NCI-H748 treated with DMSO at 0.1 percent for 48 hours (cell line): ENCODE results near the gene DOCK8.
A peak's percentile ranks its signal among the peaks of the same experiment; 100 is the strongest.
"Not testable (repeated sequence)": the region's sequence is repeated elsewhere in the genome, so short reads cannot be mapped to it uniquely, and the experiment has no call there.

Source experiments
- DNase-seq: peaks from one replicate; lab custom pipeline; 2025; lab: John Stamatoyannopoulos, UW

The DOCK8 gene

DNA sequence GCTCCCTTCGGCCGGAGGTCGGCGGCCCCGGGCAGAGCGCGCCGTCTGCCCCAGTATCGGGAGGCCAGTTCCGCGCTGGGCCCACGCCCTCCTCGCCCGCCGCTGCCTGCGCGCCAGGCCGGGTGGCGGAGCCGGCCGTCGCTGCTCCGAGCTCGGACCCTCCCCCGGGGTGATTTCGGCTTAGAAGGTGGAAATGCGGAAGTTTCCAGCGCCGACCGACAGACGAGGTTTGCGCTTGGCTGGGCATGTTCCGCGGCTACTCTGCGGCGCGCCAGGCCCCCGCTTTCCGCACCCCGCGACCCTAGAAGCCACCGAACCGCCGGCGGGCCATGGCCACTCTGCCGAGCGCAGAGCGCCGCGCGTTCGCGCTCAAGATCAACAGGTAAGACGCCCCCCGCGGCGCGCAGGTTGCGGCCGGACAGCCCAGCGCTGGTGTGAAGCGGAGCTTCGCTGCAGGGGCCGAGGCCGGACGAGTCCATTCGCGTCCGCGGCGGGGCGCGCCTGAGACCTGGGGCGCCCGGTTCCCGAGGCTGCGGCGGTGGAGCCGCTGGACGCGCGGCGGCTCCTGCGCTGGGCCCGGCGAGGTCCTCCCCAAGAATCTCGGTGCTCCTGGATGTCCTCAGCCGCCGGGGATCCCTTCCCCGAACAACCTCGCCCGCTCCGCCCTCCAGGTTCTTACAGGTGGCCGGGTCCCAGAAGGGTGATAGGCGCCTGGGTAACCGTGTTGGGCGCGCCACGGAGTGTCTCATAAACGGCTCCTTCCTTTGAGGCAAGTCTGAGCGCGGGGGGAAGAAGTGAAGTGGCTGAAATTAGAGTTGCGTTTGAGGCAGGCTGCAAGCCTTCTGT is at the start of gene DOCK8:
Gene DOCK8 (plus strand): TSS at position 218 of the 846 bp plus-strand sequence. CDS start 112 bp downstream, at position 330.
- DNase-seq = no peak

DNA sequence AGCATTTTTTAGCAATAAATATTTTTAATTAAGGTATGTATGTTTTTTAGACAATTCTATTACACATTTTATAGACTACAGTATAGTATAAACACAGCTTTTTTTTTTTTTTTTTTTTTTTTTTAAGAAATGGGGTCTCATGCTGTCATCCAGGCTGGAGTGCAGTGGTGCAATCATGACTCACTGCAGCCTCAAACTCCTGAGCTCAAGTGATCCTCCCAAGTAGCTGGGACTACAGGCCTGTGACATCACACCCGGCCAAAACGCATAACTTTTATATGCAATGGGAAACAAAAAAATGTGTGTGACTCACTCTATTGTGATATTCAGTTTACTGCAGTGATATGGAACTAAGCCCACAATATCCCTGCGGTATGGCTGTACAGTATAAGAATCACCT is 44.9 kb upstream of the DOCK8 start:
- DNase-seq = not testable (repeated sequence)

DNA sequence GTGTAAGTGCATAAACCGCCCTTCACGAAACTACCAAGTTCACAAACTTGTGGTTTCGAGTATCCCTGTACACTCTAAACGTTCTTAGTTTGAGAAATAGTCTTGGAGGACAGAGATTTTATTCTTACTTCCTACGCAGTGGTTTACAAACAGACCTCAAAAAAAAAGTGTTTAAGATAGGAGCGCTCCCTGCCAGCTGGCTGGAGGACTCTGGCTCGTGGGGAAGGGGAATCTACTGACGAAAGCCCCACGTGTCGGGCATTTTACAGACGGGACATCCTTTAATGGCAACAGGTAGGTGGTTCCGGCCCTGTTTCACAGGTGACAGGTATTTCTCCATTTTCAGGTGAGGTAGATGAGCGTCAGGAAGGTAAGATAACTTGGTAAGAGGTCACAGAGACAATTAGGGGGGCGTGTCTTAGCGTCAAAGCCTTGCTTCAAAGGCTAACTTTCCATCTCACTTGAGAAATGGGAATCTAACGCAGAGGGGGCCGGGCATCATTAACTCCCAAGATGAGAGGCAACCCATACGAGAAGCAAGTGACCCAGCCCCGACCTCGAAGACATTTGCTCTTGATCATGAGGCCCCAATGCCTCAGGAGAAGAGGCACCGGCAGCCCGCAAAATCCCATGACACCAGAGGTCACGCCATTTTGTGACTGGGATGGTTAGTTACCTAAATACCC is 36.4 kb upstream of the DOCK8 start:
- not testable (repeated sequence) for DNase-seq

DNA sequence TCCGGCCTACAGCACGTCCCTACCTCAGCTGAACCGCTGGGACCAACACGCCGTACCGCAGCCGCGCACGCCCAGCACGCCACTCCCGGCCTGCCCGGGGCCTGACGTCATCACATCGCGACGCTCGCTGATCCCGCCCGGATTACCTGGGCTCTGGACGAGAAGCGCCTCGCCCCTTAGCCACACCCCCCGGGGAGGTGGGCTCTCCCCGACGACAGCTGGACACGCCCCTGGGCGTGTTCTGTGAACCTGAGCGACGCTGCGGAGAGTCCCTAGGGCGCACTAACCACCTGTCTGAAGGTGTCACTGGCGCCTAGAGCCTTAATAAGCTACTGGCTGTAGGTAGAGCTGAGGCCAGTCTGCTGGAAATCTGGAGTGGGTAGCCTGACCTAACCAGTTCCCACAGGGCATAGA is 35.7 kb upstream of the DOCK8 start, which contains the start of gene ZNG1A:
Gene ZNG1A (minus strand): TSS at position 87 of the 414 bp plus-strand sequence. CDS start 87 bp downstream, outside the sequence.
- DNase-seq = peak; percentile 64

DNA sequence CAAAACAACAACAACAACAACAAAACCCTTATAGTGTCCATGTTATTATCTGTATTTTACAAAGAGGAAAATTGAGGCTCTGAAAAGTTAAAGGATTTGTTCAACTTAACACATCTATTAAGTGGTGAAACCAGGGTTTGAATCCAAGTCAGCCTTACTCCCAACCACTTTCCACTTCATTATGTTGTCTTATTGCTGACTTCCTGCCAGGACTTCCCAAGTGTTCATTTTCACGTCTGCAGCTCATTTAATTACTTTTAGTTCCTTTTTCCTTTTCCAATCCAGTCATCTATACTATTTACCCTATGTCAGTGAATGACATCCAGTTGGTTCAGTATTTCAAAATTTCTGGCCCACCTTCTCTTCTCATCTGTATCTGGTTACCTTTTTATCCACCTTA is 15.1 kb upstream of the DOCK8 start:
- not testable (repeated sequence) for DNase-seq

DNA sequence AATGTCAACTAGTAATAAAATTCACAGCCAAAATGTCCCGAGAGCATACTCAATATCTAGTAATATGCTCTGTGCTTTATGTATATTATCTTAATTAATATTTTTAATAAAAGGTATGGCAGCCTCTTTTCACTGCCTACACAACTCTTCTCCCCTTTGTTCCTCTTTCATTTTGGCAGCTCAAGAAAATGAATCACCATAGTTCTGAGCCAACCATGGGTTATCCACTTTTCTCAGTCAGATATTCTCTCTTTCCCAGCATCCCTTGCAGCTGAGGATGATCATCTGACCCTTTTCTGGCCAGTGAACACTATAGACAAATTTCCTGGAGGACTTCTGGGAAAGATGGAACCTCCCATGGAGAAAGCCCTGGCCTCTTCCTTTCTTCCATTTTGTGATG is 8.2 kb upstream of the DOCK8 start:
- no peak for DNase-seq

DNA sequence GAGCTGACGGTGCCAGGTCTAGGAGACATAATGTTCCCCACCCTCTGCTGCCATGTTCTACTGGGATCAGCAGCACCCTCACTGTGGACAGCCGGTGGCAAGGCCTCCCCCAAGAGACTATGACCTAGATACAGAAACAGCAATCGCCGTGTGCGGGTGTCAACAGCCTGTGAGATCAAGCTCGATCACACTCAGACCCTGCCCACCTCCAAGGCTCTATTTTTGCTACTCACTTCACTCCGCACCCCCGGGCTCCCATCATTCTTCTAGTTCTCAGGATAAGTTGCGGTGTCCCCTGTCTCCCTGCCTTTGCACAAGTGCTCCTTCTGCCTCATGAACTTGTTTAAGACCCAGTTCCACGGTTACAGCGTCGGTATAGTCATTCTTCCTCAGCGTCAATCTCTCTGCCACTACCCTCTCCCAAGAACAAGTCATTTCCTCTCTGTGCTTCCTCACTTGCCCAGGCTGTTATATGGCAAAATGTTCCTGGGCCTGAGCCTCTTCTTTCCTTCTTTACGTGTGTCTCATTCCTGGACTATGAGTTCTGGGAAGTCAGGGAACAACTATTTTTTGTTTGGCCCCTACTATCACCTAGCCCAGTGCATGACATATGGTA is 5.4 kb upstream of the DOCK8 start:
- DNase-seq = no peak

DNA sequence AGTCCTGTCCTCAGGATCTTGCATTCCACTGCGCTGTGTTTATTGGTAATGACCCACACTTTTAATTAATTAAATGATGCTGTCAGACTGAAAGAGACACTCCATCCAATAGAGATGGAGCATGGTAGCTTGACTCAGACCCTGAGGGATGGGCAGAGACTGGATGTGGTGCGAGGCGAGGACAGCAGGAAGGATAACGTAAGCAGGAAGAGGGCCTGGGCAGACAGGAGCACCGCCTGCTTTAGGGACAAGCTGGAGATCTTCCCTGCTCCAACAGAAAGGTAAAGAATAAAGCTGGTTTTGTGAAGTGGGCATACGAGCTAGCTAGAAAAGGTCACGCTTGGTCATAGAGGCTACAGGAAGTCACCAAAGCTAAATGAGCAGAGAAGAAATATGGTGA is 3.6 kb upstream of the DOCK8 start:
- no peak for DNase-seq

DNA sequence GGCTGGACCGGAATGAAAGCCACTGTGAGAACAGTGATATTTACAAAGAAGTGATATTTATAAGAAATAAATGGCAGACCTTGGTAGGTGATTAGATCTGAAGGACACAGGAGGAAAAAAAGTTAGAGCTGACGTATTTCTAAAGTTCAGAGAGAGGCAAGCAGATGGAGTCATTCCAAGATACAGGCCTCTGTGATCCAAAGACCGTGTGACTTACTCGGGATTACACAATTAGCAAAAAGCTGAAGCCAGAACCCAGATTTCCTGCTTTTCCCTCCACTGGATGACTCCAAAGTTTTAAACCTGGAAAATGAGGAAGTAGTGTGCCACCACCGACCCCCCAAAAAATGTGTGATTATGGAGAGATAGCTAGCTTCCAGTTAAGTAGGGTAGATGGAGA is 3.1 kb upstream of the DOCK8 start:
- DNase-seq = no peak

DNA sequence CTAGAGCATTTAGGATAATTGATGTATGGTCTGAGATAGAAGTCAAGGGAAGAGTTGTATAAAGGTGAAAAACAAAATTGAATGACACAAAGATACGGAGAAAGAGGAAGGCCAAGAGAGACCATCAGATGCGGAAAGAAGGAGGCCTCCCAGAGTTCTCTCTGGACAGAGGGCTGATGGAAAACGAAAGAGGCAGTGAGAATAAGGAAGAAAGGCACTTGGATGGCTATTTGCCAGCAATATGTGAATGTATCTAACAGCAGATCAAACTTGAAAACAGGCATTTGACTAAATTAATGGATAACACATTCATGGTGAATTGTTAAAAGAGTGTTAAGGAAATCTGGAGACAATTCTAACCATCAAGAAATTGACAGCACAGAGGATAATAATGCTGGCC is 2.4 kb upstream of the DOCK8 start:
- DNase-seq = no peak

DNA sequence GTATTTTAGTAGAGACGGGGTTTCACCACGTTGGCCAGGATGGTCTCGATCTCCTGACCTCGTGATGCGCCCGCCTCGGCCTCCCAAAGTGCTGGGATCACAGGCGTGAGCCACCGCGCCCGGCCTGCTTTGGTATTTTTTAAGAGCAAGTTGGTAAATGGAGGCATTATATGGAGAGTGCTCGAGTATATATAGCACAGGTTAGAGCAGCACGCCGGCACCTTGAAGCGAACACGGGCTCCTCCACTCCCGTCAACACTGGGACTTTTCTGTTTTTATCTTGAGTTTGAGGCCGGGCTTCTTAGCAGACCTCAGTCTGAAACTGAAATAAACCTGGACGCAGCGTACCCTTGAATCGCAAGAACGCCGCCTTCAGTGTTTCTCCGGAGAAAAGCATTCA is 764 bp upstream of the DOCK8 start:
- not testable (repeated sequence) for DNase-seq

DNA sequence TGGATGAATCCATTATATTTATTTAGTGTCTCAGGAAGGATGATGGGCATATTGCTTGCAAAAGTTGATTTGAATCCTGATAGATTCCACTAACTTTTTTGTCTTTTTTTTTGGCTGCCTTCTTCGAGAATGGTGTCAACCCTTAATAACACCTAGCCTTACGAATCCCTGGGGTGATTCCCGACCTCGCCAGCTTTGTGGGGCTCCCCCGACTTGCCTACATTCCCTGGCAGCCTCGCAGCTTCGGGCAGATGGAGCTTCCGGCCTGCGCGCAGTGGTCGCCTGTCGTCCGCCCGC is 366 bp upstream of the DOCK8 start:
- DNase-seq = no peak

DNA sequence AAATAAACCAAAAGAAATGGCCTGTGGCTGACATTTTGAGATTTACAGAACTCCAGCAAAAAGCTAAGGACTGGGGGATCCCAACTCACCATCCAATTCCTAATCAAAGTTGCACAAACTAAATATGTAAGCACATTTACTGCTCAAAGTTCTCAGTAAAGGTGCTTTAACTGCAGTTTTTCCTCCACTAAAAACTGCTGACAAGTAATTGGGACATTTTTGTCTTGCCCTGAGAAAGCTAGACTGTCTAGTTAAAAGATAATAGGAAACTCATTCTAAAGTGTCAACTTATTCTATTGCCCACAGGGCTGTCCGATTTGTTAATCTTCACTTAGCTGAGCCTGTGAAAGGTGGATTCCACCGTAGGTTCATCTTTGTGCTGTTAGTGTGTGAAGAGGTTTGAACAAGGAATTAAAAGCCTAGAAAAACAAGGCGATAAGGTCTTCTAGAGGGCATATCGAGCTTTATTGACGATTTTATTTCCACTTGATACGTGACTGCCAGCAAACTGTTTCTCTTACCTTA is 1.0 kb downstream of the DOCK8 start:
- DNase-seq = no peak

DNA sequence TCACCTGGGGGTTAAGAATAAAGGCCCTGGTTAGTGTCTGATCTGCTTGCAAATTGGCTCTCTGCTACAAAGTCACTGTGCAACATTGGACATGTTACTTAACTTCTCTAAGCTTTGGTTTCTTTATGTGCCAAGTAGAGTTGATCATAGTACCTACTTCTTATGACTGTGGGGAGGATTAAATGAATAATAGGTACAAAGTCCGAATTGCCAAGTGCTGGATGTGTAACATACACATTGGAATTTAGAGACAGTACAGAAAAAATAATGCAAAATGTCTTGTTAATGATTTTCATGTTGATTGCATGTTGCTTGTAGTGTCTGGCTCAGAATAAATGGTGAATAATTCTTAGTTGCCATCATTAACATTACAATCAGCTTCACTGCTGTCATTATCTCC is 2.2 kb downstream of the DOCK8 start:
- DNase-seq = no peak

DNA sequence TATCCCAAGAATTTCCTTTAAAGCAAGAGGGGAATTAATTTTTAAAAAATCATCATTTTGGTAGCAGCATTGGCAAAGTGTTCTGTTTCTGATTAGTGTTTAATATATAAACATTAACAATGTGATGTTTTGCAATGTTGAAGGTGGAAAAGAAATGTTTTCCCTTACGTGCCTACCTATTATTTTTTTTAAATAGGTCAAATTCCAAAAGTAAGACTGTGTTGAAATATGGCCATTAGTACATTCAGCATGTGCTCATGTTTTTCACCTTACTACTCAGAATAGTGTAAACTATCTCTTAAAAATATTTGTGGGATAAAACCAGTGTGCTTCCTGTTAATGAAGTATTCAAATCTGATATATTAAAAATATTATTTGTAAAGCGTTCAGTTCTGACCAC is 3.3 kb downstream of the DOCK8 start:
- no peak for DNase-seq

DNA sequence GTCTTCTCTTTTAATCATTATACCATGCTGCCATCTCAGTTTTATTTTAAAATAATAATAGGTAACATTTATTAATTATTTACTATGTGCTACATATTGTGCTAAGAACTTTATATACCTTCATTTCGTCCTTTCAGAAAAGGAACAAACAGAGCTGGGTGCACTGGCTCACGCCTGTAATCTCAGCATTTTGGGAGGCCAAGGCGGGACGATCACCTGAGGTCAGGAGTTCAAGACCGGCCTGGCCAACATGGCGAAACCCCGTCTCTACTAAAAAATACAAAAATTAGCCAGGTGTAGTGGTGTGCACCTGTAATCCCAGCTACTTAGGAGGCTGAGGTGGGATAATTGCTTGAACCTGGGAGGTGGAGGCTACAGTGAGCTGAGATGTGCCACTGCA is 4.4 kb downstream of the DOCK8 start:
- not testable (repeated sequence) for DNase-seq

DNA sequence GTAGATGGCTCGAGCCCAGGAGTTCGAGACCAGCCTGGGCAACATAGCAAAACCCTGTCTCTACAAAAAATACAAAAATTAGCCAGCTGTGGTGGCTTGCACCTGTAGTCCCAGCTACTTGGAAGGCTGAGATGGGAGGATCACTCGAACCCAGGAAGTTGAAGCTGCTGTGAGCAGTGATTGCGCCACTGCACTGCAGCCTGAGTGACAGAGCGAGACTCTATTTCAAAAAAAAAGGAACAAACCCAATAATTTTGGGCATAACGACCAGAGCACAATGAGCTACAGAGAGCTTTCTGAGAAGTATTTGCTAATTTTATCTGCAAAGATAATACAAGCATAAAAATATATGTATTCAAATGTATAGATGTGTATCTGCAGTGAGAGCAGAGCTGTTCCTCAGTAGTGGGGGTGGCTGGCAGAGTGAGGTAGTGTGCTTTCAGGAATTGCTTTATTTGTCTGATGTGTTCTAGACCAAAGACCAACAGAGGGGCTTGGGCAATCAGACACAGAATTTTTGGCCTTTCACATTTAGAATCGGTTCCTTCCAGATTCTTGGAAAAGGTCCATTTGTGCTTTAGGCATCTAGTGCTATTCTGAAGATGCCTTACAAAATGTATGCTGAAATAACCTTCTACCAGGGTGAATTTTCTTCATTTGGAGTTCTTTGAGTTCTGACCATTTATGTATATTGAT is 5.2 kb downstream of the DOCK8 start:
- DNase-seq = no peak

DNA sequence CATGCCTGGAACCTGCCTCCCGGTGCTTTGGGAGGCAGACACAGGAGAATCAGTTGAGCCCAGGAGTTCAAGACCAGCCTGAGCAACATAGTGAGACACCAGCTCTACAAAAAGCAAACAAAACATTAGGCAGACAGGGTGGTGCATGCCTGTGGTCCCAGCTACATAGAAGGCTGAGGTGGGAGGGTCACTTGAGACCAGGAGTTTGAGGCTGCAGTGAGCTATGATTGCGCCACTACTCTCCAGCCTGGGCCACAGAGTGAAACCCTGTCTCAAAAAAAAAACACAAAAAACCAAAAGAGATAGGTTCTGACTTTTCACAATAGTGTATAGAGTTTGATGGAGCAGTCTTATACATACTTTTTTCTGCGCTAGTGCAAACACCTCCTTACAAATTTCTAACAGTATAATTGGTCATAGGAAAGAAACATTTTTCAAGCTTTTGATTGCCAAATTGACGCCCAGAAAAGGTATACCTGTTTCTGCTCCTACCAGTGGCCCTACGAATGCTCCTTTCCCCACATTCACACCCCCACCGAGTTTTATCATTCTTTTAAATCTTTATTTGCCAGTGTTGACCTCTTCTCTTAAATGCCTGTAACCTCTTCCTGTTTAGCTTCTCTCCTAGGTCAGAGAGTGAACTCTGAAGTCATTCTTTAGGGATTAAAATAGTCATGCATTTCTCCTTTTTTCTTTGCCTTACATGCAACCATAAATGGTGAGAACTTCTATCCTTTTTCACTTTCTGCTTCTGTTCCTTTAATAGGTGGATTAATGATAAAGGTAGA is 7.5 kb downstream of the DOCK8 start:
- no peak for DNase-seq

DNA sequence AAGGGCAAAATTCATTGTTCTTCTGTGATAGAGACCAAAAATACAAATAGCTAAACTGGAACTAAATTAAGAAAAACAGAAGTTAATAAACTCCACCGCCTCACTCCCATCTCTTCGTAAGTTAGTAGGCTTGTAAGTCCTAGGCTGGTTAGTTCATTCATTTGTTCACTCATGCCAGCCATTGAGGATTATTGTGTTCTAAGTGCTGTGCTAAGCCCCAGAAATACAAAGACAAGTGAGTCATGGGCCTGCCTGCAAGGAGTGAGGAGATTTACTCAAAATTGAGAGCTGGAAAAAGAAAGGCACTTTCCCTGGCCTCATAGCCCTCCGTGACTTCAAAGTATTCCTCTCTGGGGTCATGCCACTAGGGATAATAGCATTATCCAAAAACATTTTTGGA is 8.5 kb downstream of the DOCK8 start:
- no peak for DNase-seq

DNA sequence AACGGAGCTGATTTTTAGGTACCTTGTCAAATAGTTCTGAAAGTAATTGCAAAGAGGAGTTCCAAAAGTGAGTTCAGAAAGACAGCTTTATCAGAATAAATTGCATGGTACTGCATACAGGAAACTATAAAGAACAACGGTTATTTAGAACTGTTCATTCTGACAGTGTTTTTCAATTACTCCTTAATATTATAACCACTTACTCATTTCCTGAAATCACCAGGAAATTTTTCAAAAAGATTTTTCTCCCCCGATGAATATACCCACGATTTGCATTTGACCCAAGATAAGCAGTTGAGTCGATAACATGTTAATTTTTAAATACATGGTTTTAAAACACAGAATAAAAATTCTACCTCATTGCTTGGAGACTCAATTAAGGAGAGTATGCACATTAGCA is 9.4 kb downstream of the DOCK8 start:
- no peak for DNase-seq
